ENCODE results near the gene NAPEPLD.
"Not testable (repeated sequence)": the region's sequence is repeated elsewhere in the genome, so short reads cannot be mapped to it uniquely, and the experiment has no call there.

The NAPEPLD gene

GRCh38 chr7:103065667-103066066 lies 83.2 kb downstream of the NAPEPLD start:
- no peaks in the 10 kb centered on the region for H3K9me3 ChIP-seq (ENCODE audit: control insufficient read depth, insufficient read depth, low read length)
- H3K4me1 ChIP-seq (ENCODE audit: control insufficient read depth, insufficient read depth, low read length), result peaks cover 2% of the 10 kb centered on the region; the same call in 1 of the 2 replicates
- no peak overlapping the region for H3K4me3 ChIP-seq (ENCODE audit: low read length)
- H3K36me3 ChIP-seq (ENCODE audit: control insufficient read depth, insufficient read depth, low read length), result no peaks in the 10 kb centered on the region
- H3K27ac ChIP-seq (ENCODE audit: low read length), result no peak overlapping the region
- no CpG with 5 or more reads among the region's 1 CpG for WGBS (ENCODE audit: insufficient coverage, insufficient read length)
- DNase-seq (ENCODE audit: low read depth, low spot score), result no peak
- no peaks in the 10 kb centered on the region for H3K27me3 ChIP-seq (ENCODE audit: control insufficient read depth, insufficient read depth, low read length)

DNA sequence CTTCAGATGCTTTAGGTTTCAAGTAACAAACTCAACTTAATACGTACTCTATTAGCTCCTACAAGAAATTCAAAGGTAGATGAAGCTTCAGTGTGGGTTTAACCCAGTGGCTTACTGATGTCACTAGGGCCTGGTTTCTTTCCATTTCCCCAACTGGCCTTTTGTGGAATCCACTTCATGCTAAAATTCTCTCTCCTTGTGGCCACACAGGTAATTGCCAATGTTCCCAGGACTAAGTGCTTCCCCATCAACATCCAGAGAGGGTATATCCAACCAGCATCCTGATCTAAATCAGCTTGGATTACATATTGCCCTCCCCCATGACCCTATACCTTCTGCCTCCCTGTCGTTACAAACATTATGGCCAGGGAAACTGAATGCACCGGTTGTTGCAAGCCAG lies 85.0 kb downstream of the NAPEPLD start:
- no CpG with 5 or more reads among the region's 3 CpGs for WGBS (ENCODE audit: insufficient coverage, insufficient read length)
- Histone ChIP-seq H3K27me3 (ENCODE audit: control insufficient read depth, insufficient read depth, low read length) (no peaks in the 10 kb centered on the region), H3K27ac (ENCODE audit: low read length) (no peak overlapping the region), H3K36me3 (ENCODE audit: control insufficient read depth, insufficient read depth, low read length) (no peaks in the 10 kb centered on the region), H3K9me3 (ENCODE audit: control insufficient read depth, insufficient read depth, low read length) (no peaks in the 10 kb centered on the region), H3K4me1 (ENCODE audit: control insufficient read depth, insufficient read depth, low read length) (peaks cover 2% of the 10 kb centered on the region; the same call in 1 of the 2 replicates), H3K4me3 (ENCODE audit: low read length) (no peak overlapping the region)
- no peak for DNase-seq (ENCODE audit: low read depth, low spot score)

DNA sequence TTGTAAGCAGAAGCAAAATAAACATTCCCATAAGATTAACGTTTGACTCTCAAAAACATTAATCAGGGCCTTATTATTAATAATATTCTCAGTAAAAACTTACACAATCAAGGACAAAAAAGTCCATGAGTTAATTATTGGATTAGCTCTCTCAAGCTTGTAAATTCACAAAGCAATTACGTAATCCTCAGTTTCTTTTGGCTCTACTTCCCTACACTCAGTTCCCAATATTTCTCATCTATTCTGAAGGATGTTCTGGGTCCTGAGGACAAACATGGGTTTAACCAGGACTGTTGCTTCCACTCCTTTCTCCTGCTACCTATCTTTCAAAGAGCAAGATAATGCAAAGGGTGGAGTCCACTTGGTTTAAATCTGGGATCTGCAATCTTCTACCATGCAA lies 89.4 kb downstream of the NAPEPLD start:
- no peak overlapping the region for H3K4me3 ChIP-seq (ENCODE audit: low read length)
- H3K9me3 ChIP-seq (ENCODE audit: control insufficient read depth, insufficient read depth, low read length), result no peaks in the 10 kb centered on the region
- H3K36me3 ChIP-seq (ENCODE audit: control insufficient read depth, insufficient read depth, low read length), result no peaks in the 10 kb centered on the region
- no CpG with 5 or more reads among the region's 2 CpGs for WGBS (ENCODE audit: insufficient coverage, insufficient read length)
- H3K4me1 ChIP-seq (ENCODE audit: control insufficient read depth, insufficient read depth, low read length), result peaks cover 2% of the 10 kb centered on the region; the same call in 1 of the 2 replicates
- no peaks in the 10 kb centered on the region for H3K27me3 ChIP-seq (ENCODE audit: control insufficient read depth, insufficient read depth, low read length)
- no peak overlapping the region for H3K27ac ChIP-seq (ENCODE audit: low read length)
- no peak for DNase-seq (ENCODE audit: low read depth, low spot score)

DNA sequence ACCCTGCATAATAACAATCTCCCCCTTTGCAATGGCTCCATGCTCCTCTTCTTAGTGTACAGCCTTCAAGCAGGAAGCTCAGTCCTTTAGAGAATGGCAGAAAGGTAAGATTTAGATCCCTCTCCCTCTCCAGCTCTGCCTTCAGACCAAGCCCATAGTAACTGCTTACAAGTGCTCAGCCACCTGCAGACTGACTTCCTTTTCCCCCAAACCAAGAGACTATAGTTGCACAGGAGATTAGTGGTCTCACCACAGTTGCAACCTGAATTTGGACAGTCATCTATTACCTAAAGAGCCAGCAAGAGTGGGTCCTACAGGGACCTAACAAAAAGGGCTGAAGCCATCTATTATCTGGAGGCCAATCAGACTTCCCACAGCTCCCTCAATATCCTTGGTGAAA lies 90.8 kb downstream of the NAPEPLD start:
- H3K36me3 ChIP-seq (ENCODE audit: control insufficient read depth, insufficient read depth, low read length), result no peaks in the 10 kb centered on the region
- H3K27me3 ChIP-seq (ENCODE audit: control insufficient read depth, insufficient read depth, low read length), result no peaks in the 10 kb centered on the region
- H3K9me3 ChIP-seq (ENCODE audit: control insufficient read depth, insufficient read depth, low read length), result no peaks in the 10 kb centered on the region
- no peak overlapping the region for H3K27ac ChIP-seq (ENCODE audit: low read length)
- H3K4me1 ChIP-seq (ENCODE audit: control insufficient read depth, insufficient read depth, low read length), result peaks cover 2% of the 10 kb centered on the region; the same call in 1 of the 2 replicates
- no peak for DNase-seq (ENCODE audit: low read depth, low spot score)
- no peak overlapping the region for H3K4me3 ChIP-seq (ENCODE audit: low read length)

GRCh38 chr7:103056006-103056405 lies 92.9 kb downstream of the NAPEPLD start:
- no CpG with 5 or more reads among the region's 1 CpG for WGBS (ENCODE audit: insufficient coverage, insufficient read length)
- not testable (repeated sequence) for H3K9me3 ChIP-seq (ENCODE audit: control insufficient read depth, insufficient read depth, low read length)

DNA sequence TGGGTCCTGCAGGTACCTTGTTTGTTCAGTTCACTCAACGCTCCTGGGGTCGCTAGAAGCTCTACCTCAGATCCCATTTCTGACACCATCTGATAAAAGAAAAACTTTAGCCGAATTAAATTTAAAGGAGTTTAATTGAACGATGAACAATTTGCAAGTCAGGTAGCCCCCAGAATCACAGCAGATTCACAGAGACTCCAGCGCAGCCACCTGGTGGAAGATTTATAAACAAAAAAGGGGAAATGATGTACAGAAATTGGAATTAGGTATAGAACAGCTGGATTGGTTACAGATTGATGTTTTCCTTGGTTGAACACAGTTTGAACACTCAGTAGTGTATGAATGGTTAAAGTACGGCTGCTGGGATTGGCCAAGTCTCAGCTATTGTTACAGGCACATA lies 97.4 kb downstream of the NAPEPLD start:
- no peak overlapping the region for H3K4me3 ChIP-seq (ENCODE audit: low read length)
- H3K36me3 ChIP-seq (ENCODE audit: control insufficient read depth, insufficient read depth, low read length), result no peaks in the 10 kb centered on the region
- H3K27ac ChIP-seq (ENCODE audit: low read length), result no peak overlapping the region
- no peaks in the 10 kb centered on the region; the same call in 1 of the 2 replicates for H3K9me3 ChIP-seq (ENCODE audit: control insufficient read depth, insufficient read depth, low read length)
- no peaks in the 10 kb centered on the region for H3K4me1 ChIP-seq (ENCODE audit: control insufficient read depth, insufficient read depth, low read length)
- H3K27me3 ChIP-seq (ENCODE audit: control insufficient read depth, insufficient read depth, low read length), result no peaks in the 10 kb centered on the region
- DNase-seq (ENCODE audit: low read depth, low spot score), result no peak
- WGBS (ENCODE audit: insufficient coverage, insufficient read length), result no CpG with 5 or more reads among the region's 6 CpGs

More at GRCh38 chr7:103056006-103056405, 92.9 kb downstream of the NAPEPLD start:
- not testable (repeated sequence) for DNase-seq (ENCODE audit: low read depth, low spot score); H3K27me3 ChIP-seq (ENCODE audit: control insufficient read depth, insufficient read depth, low read length); H3K36me3 ChIP-seq (ENCODE audit: control insufficient read depth, insufficient read depth, low read length); H3K4me1 ChIP-seq (ENCODE audit: control insufficient read depth, insufficient read depth, low read length); H3K27ac ChIP-seq (ENCODE audit: low read length); H3K4me3 ChIP-seq (ENCODE audit: low read length)

All from iPS DF 6.9 (cell line).